HG03175 (cell line): ENCODE measurements around the gene WNT3A.

Experiments
- ATAC-seq: cut with Tn5 transposase; IDR thresholded peaks from one replicate; pipeline ENCODE4 v1.9.1; 2021; ENCODE audit warnings: mild to moderate bottlenecking, moderate library complexity; ENCODE audit not compliant: unreplicated experiment

Gene WNT3A

DNA sequence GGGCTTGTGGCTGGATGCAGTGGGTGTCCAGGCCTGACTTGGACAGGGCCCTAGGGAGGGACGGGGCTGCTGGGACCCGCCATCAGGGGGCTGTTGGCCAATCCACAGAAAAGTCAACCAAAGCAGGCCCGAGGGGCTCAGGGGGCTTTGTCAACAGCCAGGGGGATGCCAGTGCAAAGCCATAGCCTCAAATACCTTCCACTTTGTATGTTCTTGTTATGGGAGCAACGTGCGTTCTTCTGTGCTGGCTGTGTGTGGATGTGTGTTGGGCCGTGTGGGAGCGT is 40.3 kb downstream of the WNT3A start:
- ATAC-seq: no peak

DNA sequence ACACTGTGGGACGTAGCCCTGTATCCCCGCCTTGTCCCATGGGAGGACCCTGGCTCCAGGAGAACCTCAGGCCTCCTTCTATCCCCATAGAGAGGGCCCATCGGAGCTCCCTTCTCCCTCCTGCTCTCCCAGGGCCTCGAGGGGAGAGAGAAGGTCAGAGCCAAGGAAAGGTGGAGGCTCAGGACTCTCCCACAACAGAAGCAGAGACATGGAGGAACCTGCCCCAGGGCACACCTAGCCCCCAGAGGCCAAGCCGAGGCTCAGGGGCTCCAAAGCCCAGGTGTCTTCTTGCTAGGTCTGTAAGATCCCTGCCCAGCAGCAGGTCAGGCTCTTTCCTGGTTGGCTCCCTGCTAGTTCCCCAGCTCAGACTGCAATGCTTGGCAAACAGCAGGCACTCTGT is 41.3 kb downstream of the WNT3A start:
- ATAC-seq: no peak

- ATAC-seq: no peak
Observed at GRCh38 chr1:228048659-228049298, 42.0 kb downstream of the WNT3A start.

- ATAC-seq: no peak
Observed at GRCh38 chr1:228050571-228051231, 43.9 kb downstream of the WNT3A start.

GRCh38 chr1:228058172-228058948 is 51.6 kb downstream of the WNT3A start:
- no peak for ATAC-seq

- no peak for ATAC-seq
Observed at GRCh38 chr1:228058949-228059633, 52.3 kb downstream of the WNT3A start.

- ATAC-seq: no peak
Observed at GRCh38 chr1:228059634-228060457, 53.0 kb downstream of the WNT3A start.

- ATAC-seq: no peak
Observed at GRCh38 chr1:228060458-228061190, 53.8 kb downstream of the WNT3A start.

- ATAC-seq: no peak
Observed at GRCh38 chr1:228061411-228062084, 54.8 kb downstream of the WNT3A start.

- ATAC-seq: no peak
Observed at GRCh38 chr1:228062085-228062791, 55.4 kb downstream of the WNT3A start.

- ATAC-seq: no peak
Observed at GRCh38 chr1:228062812-228063211, 56.0 kb downstream of the WNT3A start.

- ATAC-seq: no peak
Observed at GRCh38 chr1:228063251-228064191, 56.7 kb downstream of the WNT3A start.

- ATAC-seq: no peak
Observed at GRCh38 chr1:228064296-228064695, 57.5 kb downstream of the WNT3A start.

GRCh38 chr1:228064741-228065542 is 58.1 kb downstream of the WNT3A start:
- no peak for ATAC-seq

GRCh38 chr1:228065543-228066347 is 58.9 kb downstream of the WNT3A start:
- ATAC-seq: no peak

- no peak for ATAC-seq
Observed at GRCh38 chr1:228066416-228066815, 59.6 kb downstream of the WNT3A start.
